HEK293 (cell line): ENCODE data around the gene DCST1.

Experiments used
- BCL11A ChIP-seq: fragments of 450-650 bp; formaldehyde crosslinking; IDR thresholded peaks from 2 replicates; pipeline ENCODE4 v1.5.1; 2016; ENCODE audit warnings: low read depth, missing biosample characterization, missing genetic modification characterization
- REPIN1 ChIP-seq: fragments of 450-650 bp; formaldehyde crosslinking; IDR thresholded peaks from 2 replicates; pipeline ENCODE4 v1.5.1; 2017; ENCODE audit warnings: missing biosample characterization, missing genetic modification characterization, low read depth
- ZBTB20 ChIP-seq: fragments of 450-650 bp; formaldehyde crosslinking; IDR thresholded peaks from 2 replicates; pipeline ENCODE4 v1.5.1; 2016; ENCODE audit warnings: missing biosample characterization, missing genetic modification characterization
- ZBTB21 ChIP-seq: fragments of 450-650 bp; formaldehyde crosslinking; IDR thresholded peaks from 2 replicates; pipeline ENCODE4 v1.5.1; 2017; ENCODE audit warnings: missing biosample characterization, missing genetic modification characterization
- ZBTB7A ChIP-seq: fragments of 450-650 bp; formaldehyde crosslinking; IDR thresholded peaks from 2 replicates; pipeline ENCODE4 v1.5.1; 2016; ENCODE audit warnings: low read depth, missing biosample characterization, missing genetic modification characterization
- ZEB2 ChIP-seq: fragments of 450-650 bp; formaldehyde crosslinking; IDR thresholded peaks from 2 replicates; pipeline ENCODE4 v1.5.1; 2016; ENCODE audit warnings: missing biosample characterization, missing genetic modification characterization
- ZFP41 ChIP-seq: fragments of 450-650 bp; formaldehyde crosslinking; IDR thresholded peaks from 2 replicates; pipeline ENCODE4 v1.5.1; 2016; ENCODE audit warnings: missing biosample characterization, missing genetic modification characterization, borderline replicate concordance
- ZNF140 ChIP-seq: fragments of 450-650 bp; formaldehyde crosslinking; IDR thresholded peaks from 2 replicates; pipeline ENCODE4 v1.5.1; 2016; ENCODE audit warnings: missing biosample characterization, missing genetic modification characterization
- ZNF174 ChIP-seq: fragments of 450-650 bp; formaldehyde crosslinking; IDR thresholded peaks from 2 replicates; pipeline ENCODE4 v1.5.0; 2017; ENCODE audit warnings: missing biosample characterization, mild to moderate bottlenecking, missing genetic modification characterization
- ZNF558 ChIP-seq: fragments of 450-650 bp; formaldehyde crosslinking; IDR thresholded peaks from 2 replicates; pipeline ENCODE4 v1.5.1; 2016; ENCODE audit warnings: missing biosample characterization, missing genetic modification characterization
- ZNF561 ChIP-seq: fragments of 450-650 bp; IDR thresholded peaks from 2 replicates; pipeline ENCODE4 v1.5.1; 2018; ENCODE audit warnings: missing biosample characterization, missing genetic modification characterization, borderline replicate concordance
- TF ChIP-seq, protein P1 (sequence below): fragments of 450-650 bp; formaldehyde crosslinking; IDR thresholded peaks from 2 replicates; pipeline ENCODE4 v1.5.1; 2016; ENCODE audit warnings: missing biosample characterization, missing genetic modification characterization
- TF ChIP-seq, protein P2 (sequence below): fragments of 450-650 bp; formaldehyde crosslinking; IDR thresholded peaks from 2 replicates; pipeline ENCODE4 v1.5.1; 2016; ENCODE audit warnings: missing biosample characterization, missing genetic modification characterization
- TF ChIP-seq, protein P3 (sequence below): fragments of 450-650 bp; formaldehyde crosslinking; IDR thresholded peaks from 2 replicates; pipeline ENCODE4 v1.5.1; 2016; ENCODE audit warnings: missing biosample characterization, missing genetic modification characterization

DNA sequence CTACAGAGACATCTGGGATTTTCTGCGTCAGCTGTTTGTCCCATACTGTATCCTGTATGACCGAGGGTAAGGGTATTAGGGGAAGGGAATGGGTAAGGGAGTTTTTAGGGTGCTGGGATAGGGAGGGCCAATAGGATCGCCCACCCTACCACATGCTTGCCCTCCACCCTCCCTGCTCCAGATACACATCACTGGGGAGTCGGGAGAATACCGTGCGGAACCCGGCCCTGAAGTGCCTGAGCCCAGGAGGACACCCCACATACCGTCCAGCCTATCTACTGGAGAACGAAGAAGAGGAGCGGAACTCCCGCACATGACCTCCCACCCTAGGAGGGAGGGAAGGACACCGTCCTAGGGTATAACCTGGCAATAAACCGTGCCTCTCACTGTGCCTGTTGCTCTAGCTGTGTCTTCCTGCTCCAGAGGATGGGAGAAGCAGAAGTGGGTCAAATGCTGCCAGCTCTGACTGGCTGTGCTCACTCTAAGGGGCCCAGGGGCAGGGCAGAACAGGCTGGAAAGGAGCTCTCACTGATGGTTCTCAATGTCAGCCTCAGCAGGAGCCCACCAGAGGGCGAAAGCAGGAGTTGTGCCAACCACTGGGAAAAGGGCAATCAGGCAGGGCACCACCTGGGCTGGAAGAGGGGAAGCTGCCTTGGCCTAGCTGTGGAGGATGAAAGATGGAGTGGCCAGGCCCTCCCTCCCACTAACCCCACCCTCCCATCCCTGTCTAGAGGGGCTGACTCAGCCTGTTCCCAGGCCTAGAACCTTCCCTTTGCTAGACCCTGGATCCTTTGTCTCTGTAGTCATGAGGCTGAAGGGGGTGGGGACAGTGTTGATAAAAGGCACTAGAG lies 40.7 kb upstream of the DCST1 start:
- TF ChIP-seq, protein P1, sequence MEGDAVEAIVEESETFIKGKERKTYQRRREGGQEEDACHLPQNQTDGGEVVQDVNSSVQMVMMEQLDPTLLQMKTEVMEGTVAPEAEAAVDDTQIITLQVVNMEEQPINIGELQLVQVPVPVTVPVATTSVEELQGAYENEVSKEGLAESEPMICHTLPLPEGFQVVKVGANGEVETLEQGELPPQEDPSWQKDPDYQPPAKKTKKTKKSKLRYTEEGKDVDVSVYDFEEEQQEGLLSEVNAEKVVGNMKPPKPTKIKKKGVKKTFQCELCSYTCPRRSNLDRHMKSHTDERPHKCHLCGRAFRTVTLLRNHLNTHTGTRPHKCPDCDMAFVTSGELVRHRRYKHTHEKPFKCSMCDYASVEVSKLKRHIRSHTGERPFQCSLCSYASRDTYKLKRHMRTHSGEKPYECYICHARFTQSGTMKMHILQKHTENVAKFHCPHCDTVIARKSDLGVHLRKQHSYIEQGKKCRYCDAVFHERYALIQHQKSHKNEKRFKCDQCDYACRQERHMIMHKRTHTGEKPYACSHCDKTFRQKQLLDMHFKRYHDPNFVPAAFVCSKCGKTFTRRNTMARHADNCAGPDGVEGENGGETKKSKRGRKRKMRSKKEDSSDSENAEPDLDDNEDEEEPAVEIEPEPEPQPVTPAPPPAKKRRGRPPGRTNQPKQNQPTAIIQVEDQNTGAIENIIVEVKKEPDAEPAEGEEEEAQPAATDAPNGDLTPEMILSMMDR (tag by site-specific recombination): peak; percentile 71
- TF ChIP-seq ZBTB21 (no peak), ZBTB20 (tag by site-specific recombination) (no peak), ZNF558 (tag by site-specific recombination) (no peak), ZFP41 (tag by site-specific recombination) (no peak), ZNF561 (no peak), BCL11A (tag by site-specific recombination) (no peak), ZEB2 (tag by site-specific recombination) (no peak), REPIN1 (tag by site-specific recombination) (no peak), ZBTB7A (no peak), ZNF140 (tag by site-specific recombination) (no peak), ZNF174 (tag by site-specific recombination) (no peak)
- TF ChIP-seq, protein P2, sequence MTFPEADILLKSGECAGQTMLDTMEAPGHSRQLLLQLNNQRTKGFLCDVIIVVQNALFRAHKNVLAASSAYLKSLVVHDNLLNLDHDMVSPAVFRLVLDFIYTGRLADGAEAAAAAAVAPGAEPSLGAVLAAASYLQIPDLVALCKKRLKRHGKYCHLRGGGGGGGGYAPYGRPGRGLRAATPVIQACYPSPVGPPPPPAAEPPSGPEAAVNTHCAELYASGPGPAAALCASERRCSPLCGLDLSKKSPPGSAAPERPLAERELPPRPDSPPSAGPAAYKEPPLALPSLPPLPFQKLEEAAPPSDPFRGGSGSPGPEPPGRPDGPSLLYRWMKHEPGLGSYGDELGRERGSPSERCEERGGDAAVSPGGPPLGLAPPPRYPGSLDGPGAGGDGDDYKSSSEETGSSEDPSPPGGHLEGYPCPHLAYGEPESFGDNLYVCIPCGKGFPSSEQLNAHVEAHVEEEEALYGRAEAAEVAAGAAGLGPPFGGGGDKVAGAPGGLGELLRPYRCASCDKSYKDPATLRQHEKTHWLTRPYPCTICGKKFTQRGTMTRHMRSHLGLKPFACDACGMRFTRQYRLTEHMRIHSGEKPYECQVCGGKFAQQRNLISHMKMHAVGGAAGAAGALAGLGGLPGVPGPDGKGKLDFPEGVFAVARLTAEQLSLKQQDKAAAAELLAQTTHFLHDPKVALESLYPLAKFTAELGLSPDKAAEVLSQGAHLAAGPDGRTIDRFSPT (tag by site-specific recombination): no peak
- TF ChIP-seq, protein P3, sequence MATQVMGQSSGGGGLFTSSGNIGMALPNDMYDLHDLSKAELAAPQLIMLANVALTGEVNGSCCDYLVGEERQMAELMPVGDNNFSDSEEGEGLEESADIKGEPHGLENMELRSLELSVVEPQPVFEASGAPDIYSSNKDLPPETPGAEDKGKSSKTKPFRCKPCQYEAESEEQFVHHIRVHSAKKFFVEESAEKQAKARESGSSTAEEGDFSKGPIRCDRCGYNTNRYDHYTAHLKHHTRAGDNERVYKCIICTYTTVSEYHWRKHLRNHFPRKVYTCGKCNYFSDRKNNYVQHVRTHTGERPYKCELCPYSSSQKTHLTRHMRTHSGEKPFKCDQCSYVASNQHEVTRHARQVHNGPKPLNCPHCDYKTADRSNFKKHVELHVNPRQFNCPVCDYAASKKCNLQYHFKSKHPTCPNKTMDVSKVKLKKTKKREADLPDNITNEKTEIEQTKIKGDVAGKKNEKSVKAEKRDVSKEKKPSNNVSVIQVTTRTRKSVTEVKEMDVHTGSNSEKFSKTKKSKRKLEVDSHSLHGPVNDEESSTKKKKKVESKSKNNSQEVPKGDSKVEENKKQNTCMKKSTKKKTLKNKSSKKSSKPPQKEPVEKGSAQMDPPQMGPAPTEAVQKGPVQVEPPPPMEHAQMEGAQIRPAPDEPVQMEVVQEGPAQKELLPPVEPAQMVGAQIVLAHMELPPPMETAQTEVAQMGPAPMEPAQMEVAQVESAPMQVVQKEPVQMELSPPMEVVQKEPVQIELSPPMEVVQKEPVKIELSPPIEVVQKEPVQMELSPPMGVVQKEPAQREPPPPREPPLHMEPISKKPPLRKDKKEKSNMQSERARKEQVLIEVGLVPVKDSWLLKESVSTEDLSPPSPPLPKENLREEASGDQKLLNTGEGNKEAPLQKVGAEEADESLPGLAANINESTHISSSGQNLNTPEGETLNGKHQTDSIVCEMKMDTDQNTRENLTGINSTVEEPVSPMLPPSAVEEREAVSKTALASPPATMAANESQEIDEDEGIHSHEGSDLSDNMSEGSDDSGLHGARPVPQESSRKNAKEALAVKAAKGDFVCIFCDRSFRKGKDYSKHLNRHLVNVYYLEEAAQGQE (tag by site-specific recombination): no peak
